HepG2 (cell line): ENCODE measurements around the gene PCOLCE2. TPM values are rescaled to one million over a fixed set of nuclear protein-coding genes. Genes with fewer than 3 reads are reported as not detected.
A peak's percentile ranks its signal among the peaks of the same experiment; 100 is the strongest.

Experiments used
- CBFB ChIP-seq: sonication (generic); formaldehyde crosslinking; IDR thresholded peaks from 2 replicates; pipeline ENCODE4 v1.4.0; 2020; ENCODE audit warnings: missing genetic modification reagents
- ELF3 ChIP-seq: IDR thresholded peaks from 2 replicates; pipeline ENCODE4 v1.6.1; 2016; ENCODE audit warnings: missing genetic modification reagents, missing compliant biosample characterization
- HDAC6 ChIP-seq: fragments of 200-600 bp; sonication (generic); IDR thresholded peaks from 2 replicates; pipeline ENCODE4 v1.7.0; 2017; ENCODE audit warnings: mild to moderate bottlenecking, antibody characterized with exemption, low read length, low read depth
- JARID2 ChIP-seq: sonication (generic); formaldehyde crosslinking; IDR thresholded peaks from 2 replicates; pipeline ENCODE4 v1.8.1; 2023; ENCODE audit warnings: missing genetic modification reagents, inconsistent platforms; ENCODE audit not compliant: insufficient replicate concordance
- KLF6 ChIP-seq: IDR thresholded peaks from 2 replicates; pipeline ENCODE4 v1.8.0; 2016; ENCODE audit warnings: missing biosample characterization, missing genetic modification reagents
- MAF1 ChIP-seq: sonication (generic); formaldehyde crosslinking; IDR thresholded peaks from 2 replicates; pipeline ENCODE4 v1.5.0; 2020; ENCODE audit warnings: missing genetic modification reagents, borderline replicate concordance
- PAWR ChIP-seq: sonication (generic); formaldehyde crosslinking; IDR thresholded peaks from 2 replicates; pipeline ENCODE4 v1.4.0; 2020; ENCODE audit warnings: missing genetic modification reagents, mild to moderate bottlenecking, borderline replicate concordance
- POLR2AphosphoS5 ChIP-seq: IDR thresholded peaks from 2 replicates; pipeline ENCODE4 v1.6.1; 2012; ENCODE audit warnings: low read depth, low read length
- RBM39 ChIP-seq: fragments of 200-400 bp; formaldehyde crosslinking; IDR thresholded peaks from one replicate; pipeline ENCODE4 v1.6.1; 2018; ENCODE audit warnings: antibody characterized with exemption, mild to moderate bottlenecking, low read depth, low read length; ENCODE audit not compliant: poor library complexity, severe bottlenecking
- SMARCC2 ChIP-seq: fragments of 450-650 bp; IDR thresholded peaks from 2 replicates; pipeline ENCODE4 v1.6.1; 2017; ENCODE audit warnings: antibody characterized with exemption, mild to moderate bottlenecking
- SMC3 ChIP-seq: IDR thresholded peaks from 2 replicates; pipeline ENCODE4 v1.6.1; 2011; ENCODE audit warnings: low read length, improper control_type of control experiment
- SRF ChIP-seq: IDR thresholded peaks from 2 replicates; pipeline ENCODE4 v1.6.1; 2011; ENCODE audit warnings: mild to moderate bottlenecking, low read depth, low read length, moderate library complexity
- ZNF24 ChIP-seq: fragments of 450-650 bp; IDR thresholded peaks from 2 replicates; pipeline ENCODE4 v1.6.1; 2017; ENCODE audit warnings: antibody characterized with exemption, mild to moderate bottlenecking
- ZNF350 ChIP-seq: sonication (generic); formaldehyde crosslinking; IDR thresholded peaks from 2 replicates; pipeline ENCODE4 v1.4.0; 2020; ENCODE audit warnings: mild to moderate bottlenecking, low read depth, missing genetic modification reagents, borderline replicate concordance
- ZNF674 ChIP-seq: sonication (generic); formaldehyde crosslinking; IDR thresholded peaks from 2 replicates; pipeline ENCODE4 v1.5.0; 2020; ENCODE audit warnings: low read depth, mild to moderate bottlenecking, missing genetic modification reagents
- ZNF737 ChIP-seq: sonication (generic); formaldehyde crosslinking; IDR thresholded peaks from 2 replicates; pipeline ENCODE4 v1.5.0; 2020; ENCODE audit warnings: missing genetic modification reagents, mild to moderate bottlenecking, borderline replicate concordance
- ZSCAN22 ChIP-seq: sonication (generic); formaldehyde crosslinking; IDR thresholded peaks from 2 replicates; pipeline ENCODE4 v1.4.0; 2020; ENCODE audit warnings: mild to moderate bottlenecking, missing genetic modification reagents
- polyA plus RNA-seq, 8 experiments: library from polyadenylated mRNA; depleted of rRNA in 3 of 8; stranded (reverse) in 7 of 8; unstranded in 1 of 8; fragments of >200 nt; fragmentation: Illumina TruSeq in 4 of 8; extraction: Trizol in 4 of 8; gene quantifications; 2 replicates each; pipeline versions ENCODE4 v1.2.1 to v1.2.3, GENCODE V29; 2011 to 2016; ENCODE audit warnings: low read depth in 4 of 8, missing spikeins in 1 of 8, mixed read lengths in 1 of 8; ENCODE audit not compliant: insufficient read depth in 1 of 8
- total RNA-seq, 5 experiments: library from RNA; depleted of rRNA; stranded (reverse); fragments of >200 nt; fragmentation: Illumina TruSeq; extraction: Trizol; gene quantifications; 2 replicates each; pipeline ENCODE4 v1.2.3, GENCODE V29; 2016; ENCODE audit warnings: low read depth in 1 of 5
- TF ChIP-seq, protein P1 (sequence below): sonication (generic); formaldehyde crosslinking; IDR thresholded peaks from 2 replicates; pipeline ENCODE4 v1.9.0; 2021; ENCODE audit warnings: mild to moderate bottlenecking, missing genetic modification reagents
- TF ChIP-seq, protein P2 (sequence below), 2 experiments: sonication (generic) in 1 of 2; formaldehyde crosslinking in 1 of 2; IDR thresholded peaks; 2 replicates each; pipeline versions ENCODE4 v1.4.0 to v1.6.1; 2016 to 2020; ENCODE audit warnings: borderline replicate concordance in 1 of 2, low read depth in 1 of 2, mild to moderate bottlenecking in 1 of 2, missing genetic modification reagents in 1 of 2

Gene PCOLCE2
- total and polyA plus RNA-seq, 2 of the 13 experiments (the other 11 are each of a cell fraction or from before 2014, with no cell fraction given), result 0.71 to 2.0 TPM

DNA sequence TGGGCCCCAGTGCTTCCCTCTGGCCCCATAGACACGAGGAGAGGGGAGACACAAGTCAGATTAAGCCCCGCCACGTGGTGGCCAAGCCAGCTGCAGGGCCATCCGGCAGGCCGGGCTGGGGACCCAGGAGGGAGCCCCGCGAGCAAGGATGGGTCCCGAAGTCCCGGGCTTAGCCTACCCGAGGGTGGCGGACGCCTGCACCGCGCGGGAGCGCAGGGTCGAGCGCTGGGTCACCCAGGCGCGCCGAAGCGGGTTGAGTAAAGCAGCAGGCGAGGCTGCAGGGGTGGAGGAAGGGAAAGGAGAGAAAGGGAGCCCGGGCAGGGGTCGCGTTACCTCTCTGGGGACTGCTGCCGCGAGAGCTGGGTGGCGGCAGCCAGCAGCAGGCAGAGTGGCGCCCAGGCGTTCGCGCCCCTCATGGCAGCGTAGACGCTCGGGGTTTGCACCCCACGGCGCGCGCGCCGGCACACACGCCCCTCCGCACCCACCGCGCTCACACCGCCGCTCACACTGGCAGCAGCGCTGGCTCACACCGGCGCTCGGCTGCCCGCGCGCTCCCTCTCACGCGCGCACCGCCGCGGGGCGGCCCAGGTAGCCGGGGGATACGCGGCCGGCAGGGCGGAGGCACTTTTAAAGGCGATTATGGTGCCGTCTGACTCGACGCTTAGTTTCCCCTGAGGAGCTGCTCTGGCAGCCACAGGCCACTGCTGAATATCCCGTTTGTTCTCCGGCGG is at the start of gene PCOLCE2 (continued):
- TF ChIP-seq ZNF737 (CRISPR knock-in tag), result no peak
- peak; percentile 66; the same call in 1 of the 2 replicates for TF ChIP-seq ZNF350
- TF ChIP-seq SRF, result no peak
- no peak for TF ChIP-seq MAF1
- no peak for TF ChIP-seq ZNF24
- no peak for TF ChIP-seq RBM39
- TF ChIP-seq, protein P1, sequence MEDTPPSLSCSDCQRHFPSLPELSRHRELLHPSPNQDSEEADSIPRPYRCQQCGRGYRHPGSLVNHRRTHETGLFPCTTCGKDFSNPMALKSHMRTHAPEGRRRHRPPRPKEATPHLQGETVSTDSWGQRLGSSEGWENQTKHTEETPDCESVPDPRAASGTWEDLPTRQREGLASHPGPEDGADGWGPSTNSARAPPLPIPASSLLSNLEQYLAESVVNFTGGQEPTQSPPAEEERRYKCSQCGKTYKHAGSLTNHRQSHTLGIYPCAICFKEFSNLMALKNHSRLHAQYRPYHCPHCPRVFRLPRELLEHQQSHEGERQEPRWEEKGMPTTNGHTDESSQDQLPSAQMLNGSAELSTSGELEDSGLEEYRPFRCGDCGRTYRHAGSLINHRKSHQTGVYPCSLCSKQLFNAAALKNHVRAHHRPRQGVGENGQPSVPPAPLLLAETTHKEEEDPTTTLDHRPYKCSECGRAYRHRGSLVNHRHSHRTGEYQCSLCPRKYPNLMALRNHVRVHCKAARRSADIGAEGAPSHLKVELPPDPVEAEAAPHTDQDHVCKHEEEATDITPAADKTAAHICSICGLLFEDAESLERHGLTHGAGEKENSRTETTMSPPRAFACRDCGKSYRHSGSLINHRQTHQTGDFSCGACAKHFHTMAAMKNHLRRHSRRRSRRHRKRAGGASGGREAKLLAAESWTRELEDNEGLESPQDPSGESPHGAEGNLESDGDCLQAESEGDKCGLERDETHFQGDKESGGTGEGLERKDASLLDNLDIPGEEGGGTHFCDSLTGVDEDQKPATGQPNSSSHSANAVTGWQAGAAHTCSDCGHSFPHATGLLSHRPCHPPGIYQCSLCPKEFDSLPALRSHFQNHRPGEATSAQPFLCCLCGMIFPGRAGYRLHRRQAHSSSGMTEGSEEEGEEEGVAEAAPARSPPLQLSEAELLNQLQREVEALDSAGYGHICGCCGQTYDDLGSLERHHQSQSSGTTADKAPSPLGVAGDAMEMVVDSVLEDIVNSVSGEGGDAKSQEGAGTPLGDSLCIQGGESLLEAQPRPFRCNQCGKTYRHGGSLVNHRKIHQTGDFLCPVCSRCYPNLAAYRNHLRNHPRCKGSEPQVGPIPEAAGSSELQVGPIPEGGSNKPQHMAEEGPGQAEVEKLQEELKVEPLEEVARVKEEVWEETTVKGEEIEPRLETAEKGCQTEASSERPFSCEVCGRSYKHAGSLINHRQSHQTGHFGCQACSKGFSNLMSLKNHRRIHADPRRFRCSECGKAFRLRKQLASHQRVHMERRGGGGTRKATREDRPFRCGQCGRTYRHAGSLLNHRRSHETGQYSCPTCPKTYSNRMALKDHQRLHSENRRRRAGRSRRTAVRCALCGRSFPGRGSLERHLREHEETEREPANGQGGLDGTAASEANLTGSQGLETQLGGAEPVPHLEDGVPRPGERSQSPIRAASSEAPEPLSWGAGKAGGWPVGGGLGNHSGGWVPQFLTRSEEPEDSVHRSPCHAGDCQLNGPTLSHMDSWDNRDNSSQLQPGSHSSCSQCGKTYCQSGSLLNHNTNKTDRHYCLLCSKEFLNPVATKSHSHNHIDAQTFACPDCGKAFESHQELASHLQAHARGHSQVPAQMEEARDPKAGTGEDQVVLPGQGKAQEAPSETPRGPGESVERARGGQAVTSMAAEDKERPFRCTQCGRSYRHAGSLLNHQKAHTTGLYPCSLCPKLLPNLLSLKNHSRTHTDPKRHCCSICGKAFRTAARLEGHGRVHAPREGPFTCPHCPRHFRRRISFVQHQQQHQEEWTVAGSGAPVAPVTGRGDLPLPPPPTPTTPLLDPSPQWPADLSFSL (CRISPR knock-in tag), result no peak
- no peak for TF ChIP-seq SMC3
- 0 out of 2 replicates have a peak, but pooled peaks have one; percentile 11 for TF ChIP-seq CBFB (CRISPR knock-in tag)
- TF ChIP-seq, protein P2, sequence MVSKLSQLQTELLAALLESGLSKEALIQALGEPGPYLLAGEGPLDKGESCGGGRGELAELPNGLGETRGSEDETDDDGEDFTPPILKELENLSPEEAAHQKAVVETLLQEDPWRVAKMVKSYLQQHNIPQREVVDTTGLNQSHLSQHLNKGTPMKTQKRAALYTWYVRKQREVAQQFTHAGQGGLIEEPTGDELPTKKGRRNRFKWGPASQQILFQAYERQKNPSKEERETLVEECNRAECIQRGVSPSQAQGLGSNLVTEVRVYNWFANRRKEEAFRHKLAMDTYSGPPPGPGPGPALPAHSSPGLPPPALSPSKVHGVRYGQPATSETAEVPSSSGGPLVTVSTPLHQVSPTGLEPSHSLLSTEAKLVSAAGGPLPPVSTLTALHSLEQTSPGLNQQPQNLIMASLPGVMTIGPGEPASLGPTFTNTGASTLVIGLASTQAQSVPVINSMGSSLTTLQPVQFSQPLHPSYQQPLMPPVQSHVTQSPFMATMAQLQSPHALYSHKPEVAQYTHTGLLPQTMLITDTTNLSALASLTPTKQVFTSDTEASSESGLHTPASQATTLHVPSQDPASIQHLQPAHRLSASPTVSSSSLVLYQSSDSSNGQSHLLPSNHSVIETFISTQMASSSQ (IDR thresholded peaks at IDR 0.05; ENCODE audit: low read depth), result no peak
- TF ChIP-seq, protein P2 (CRISPR knock-in tag; IDR thresholded peaks at IDR 0.05; ENCODE audit: borderline replicate concordance), result no peak
- no peak for TF ChIP-seq ZSCAN22 (CRISPR knock-in tag)
- TF ChIP-seq ZNF674 (CRISPR knock-in tag), result no peak
- no peak for TF ChIP-seq ELF3 (CRISPR knock-in tag)
- no peak for TF ChIP-seq JARID2 (CRISPR knock-in tag)
- TF ChIP-seq KLF6 (CRISPR knock-in tag), result no peak
- TF ChIP-seq SMARCC2, result no peak
- no peak for TF ChIP-seq HDAC6
- no peak for TF ChIP-seq POLR2AphosphoS5
- TF ChIP-seq PAWR (CRISPR knock-in tag), result no peak
